ENCODE results near the gene VIPR2.

Gene VIPR2

DNA sequence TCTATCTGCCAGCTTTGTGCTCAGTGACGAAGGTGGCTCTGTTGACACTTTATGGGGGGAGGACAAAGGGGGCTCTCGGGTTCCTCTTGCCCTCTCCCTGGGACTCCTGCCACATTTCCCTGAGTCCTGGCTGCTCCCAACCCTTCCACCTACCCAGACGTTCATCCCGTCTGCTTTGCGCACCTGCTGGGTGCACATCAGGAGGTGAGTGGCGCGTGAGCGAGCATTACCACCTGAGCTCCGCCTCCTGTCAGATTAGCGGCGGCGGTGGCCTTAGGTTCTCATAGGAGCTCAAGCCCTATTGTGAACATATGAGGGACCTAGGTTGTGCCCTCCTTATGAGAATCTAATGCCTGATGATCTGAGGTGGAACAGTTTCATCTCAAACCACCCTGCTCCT lies 151.1 kb downstream of the VIPR2 start:
- Histone ChIP-seq H3K27me3 (ENCODE audit: insufficient read depth, low read length) (peaks cover 17% of the 10 kb centered on the region), H3K9me3 (ENCODE audit: insufficient read depth, low read depth, low read length) (peaks cover 19% of the 10 kb centered on the region), H2AK5ac (ENCODE audit: low read length) (no peak overlapping the region), H3K36me3 (ENCODE audit: control insufficient read depth in 1 of 2, insufficient read depth in 2 of 2, low read length in 2 of 2) (no peaks in the 10 kb centered on the region), H4K8ac (ENCODE audit: low read depth, low read length) (no peak overlapping the region), H3K27ac (ENCODE audit: low read depth, low read length) (no peak overlapping the region), H3K4me1 (ENCODE audit: control insufficient read depth in 1 of 2, insufficient read depth in 2 of 2, low read length in 2 of 2) (no peaks in the 10 kb centered on the region), H3K18ac (ENCODE audit: low read length) (no peak overlapping the region), H4K12ac (ENCODE audit: low read depth, low read length) (no peak overlapping the region), H3K4ac (ENCODE audit: low read depth, low read length) (no peak overlapping the region), H3K79me2 (ENCODE audit: control insufficient read depth, insufficient read depth, low read length, poor library complexity) (no peaks in the 10 kb centered on the region), H3K9ac (ENCODE audit: low read length) (no peak overlapping the region), H2BK120ac (ENCODE audit: insufficient read depth, low read length, poor library complexity) (no peak overlapping the region), H2BK12ac (ENCODE audit: low read length) (no peak overlapping the region), H3K23ac (ENCODE audit: low read length) (no peak overlapping the region), H4K91ac (ENCODE audit: low read depth, low read length) (no peak overlapping the region), H2BK5ac (ENCODE audit: low read depth, low read length, poor library complexity) (no peak overlapping the region), H3K4me3 (ENCODE audit: low read depth, low read length) (no peak overlapping the region), H2AFZ (ENCODE audit: insufficient read depth, low read length, poor library complexity) (no peak overlapping the region), H3K4me2 (ENCODE audit: low read length) (no peak overlapping the region), H3K79me1 (ENCODE audit: low read length) (no peaks in the 10 kb centered on the region), H3K14ac (ENCODE audit: low read length) (no peak overlapping the region)
- no CpG with 5 or more reads among the region's 12 CpGs for WGBS (ENCODE audit: extremely low coverage, insufficient coverage, insufficient read length)
- DNase-seq = no peak

DNA sequence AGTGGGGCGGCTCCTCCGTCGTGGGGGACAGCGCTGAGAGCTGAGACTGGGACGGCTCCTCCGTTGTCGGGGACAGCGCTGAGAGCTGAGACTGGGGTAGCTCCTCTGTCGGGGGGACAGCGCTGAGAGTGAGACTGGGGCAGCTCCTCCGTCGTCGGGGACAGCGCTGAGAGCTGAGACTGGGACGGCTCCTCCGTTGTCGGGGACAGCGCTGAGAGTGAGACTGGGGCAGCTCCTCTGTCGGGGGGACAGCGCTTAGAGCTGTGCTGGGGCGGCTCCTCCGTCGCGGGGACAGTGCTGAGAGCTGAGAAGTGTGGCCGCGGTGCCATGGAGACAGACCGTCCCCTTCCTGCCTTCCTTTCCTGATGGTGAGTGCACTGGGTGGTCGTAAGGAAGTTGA lies 151.9 kb downstream of the VIPR2 start:
- H3K4me1 ChIP-seq (ENCODE audit: control insufficient read depth in 1 of 2, insufficient read depth in 2 of 2, low read length in 2 of 2) = no peaks in the 10 kb centered on the region
- H3K27ac ChIP-seq (ENCODE audit: low read depth, low read length) = no peak overlapping the region
- H2BK12ac ChIP-seq (ENCODE audit: low read length) = no peak overlapping the region
- H3K79me2 ChIP-seq (ENCODE audit: control insufficient read depth, insufficient read depth, low read length, poor library complexity) = no peaks in the 10 kb centered on the region
- H3K14ac ChIP-seq (ENCODE audit: low read length) = no peak overlapping the region
- no peaks in the 10 kb centered on the region for H3K36me3 ChIP-seq (ENCODE audit: control insufficient read depth in 1 of 2, insufficient read depth in 2 of 2, low read length in 2 of 2)
- H4K91ac ChIP-seq (ENCODE audit: low read depth, low read length) = no peak overlapping the region
- peaks cover 17% of the 10 kb centered on the region for H3K27me3 ChIP-seq (ENCODE audit: insufficient read depth, low read length)
- H3K4me2 ChIP-seq (ENCODE audit: low read length) = no peak overlapping the region
- H2AK5ac ChIP-seq (ENCODE audit: low read length) = no peak overlapping the region
- no CpG with 5 or more reads among the region's 28 CpGs for WGBS (ENCODE audit: extremely low coverage, insufficient coverage, insufficient read length)
- no peak overlapping the region for H3K4me3 ChIP-seq (ENCODE audit: low read depth, low read length)
- no peak overlapping the region for H4K8ac ChIP-seq (ENCODE audit: low read depth, low read length)
- no peak for DNase-seq
- H3K18ac ChIP-seq (ENCODE audit: low read length) = no peak overlapping the region
- H3K23ac ChIP-seq (ENCODE audit: low read length) = no peak overlapping the region
- no peaks in the 10 kb centered on the region for H3K79me1 ChIP-seq (ENCODE audit: low read length)
- no peak overlapping the region for H2BK5ac ChIP-seq (ENCODE audit: low read depth, low read length, poor library complexity)
- peaks cover 22% of the 10 kb centered on the region for H3K9me3 ChIP-seq (ENCODE audit: insufficient read depth, low read depth, low read length)
- H2BK120ac ChIP-seq (ENCODE audit: insufficient read depth, low read length, poor library complexity) = no peak overlapping the region
- no peak overlapping the region for H4K12ac ChIP-seq (ENCODE audit: low read depth, low read length)
- H3K4ac ChIP-seq (ENCODE audit: low read depth, low read length) = no peak overlapping the region
- H2AFZ ChIP-seq (ENCODE audit: insufficient read depth, low read length, poor library complexity) = no peak overlapping the region
- H3K9ac ChIP-seq (ENCODE audit: low read length) = no peak overlapping the region

DNA sequence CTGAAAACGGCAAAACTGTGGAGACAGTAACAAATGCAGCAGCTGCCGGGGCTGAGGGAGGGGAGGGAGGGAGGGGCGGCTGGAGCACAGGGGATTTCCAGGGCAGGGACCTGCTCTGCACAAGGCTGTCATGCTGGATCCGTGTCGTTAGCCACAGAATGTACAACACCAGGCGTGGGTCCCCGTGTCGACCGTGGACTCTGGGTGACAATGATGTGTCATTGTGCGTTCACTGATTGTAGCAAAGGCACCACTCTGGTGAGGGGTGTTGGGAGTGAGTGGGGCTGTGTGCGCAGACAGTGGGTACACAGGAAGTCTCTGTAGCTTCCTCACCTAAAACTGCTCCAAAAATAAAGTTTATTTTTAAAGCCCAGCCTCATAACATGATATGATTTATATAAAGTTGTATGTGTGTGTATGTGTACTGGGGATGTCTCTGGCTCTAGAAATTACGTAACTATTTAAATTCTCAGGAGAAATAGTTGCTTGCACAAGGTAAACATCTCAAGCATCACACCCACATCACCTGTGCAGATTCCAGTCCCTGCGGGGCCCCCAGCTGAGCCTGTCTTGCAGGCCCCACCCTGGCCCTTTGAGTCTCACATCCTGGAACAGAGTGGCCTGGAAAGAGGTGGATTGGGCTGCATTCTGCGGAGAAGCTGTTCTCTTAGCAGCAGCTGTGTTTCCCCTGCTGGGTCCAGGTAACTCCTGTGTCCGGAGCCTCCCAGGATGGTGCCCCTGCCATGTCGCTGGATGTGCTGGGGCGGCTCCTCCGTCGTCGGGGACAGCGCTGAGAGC lies 152.6 kb downstream of the VIPR2 start:
- no peaks in the 10 kb centered on the region for H3K79me1 ChIP-seq (ENCODE audit: low read length)
- H3K4ac ChIP-seq (ENCODE audit: low read depth, low read length) = no peak overlapping the region
- peak; percentile 28 to 48 for DNase-seq
- no peak overlapping the region for H4K8ac ChIP-seq (ENCODE audit: low read depth, low read length)
- no peaks in the 10 kb centered on the region for H3K36me3 ChIP-seq (ENCODE audit: control insufficient read depth in 1 of 2, insufficient read depth in 2 of 2, low read length in 2 of 2)
- H2AFZ ChIP-seq (ENCODE audit: insufficient read depth, low read length, poor library complexity) = no peak overlapping the region
- H4K91ac ChIP-seq (ENCODE audit: low read depth, low read length) = no peak overlapping the region
- no peak overlapping the region for H2BK5ac ChIP-seq (ENCODE audit: low read depth, low read length, poor library complexity)
- no peak overlapping the region for H3K23ac ChIP-seq (ENCODE audit: low read length)
- no peak overlapping the region for H3K4me2 ChIP-seq (ENCODE audit: low read length)
- no peak overlapping the region for H3K14ac ChIP-seq (ENCODE audit: low read length)
- no peaks in the 10 kb centered on the region for H3K79me2 ChIP-seq (ENCODE audit: control insufficient read depth, insufficient read depth, low read length, poor library complexity)
- H3K9ac ChIP-seq (ENCODE audit: low read length) = no peak overlapping the region
- WGBS (ENCODE audit: extremely low coverage, insufficient coverage, insufficient read length) = no CpG with 5 or more reads among the region's 21 CpGs
- no peak overlapping the region for H3K27ac ChIP-seq (ENCODE audit: low read depth, low read length)
- no peak overlapping the region for H3K18ac ChIP-seq (ENCODE audit: low read length)
- H3K9me3 ChIP-seq (ENCODE audit: insufficient read depth, low read depth, low read length) = peaks cover 21% of the 10 kb centered on the region
- peaks cover 14% of the 10 kb centered on the region for H3K27me3 ChIP-seq (ENCODE audit: insufficient read depth, low read length)
- H2AK5ac ChIP-seq (ENCODE audit: low read length) = no peak overlapping the region
- no peak overlapping the region for H3K4me3 ChIP-seq (ENCODE audit: low read depth, low read length)
- H3K4me1 ChIP-seq (ENCODE audit: control insufficient read depth in 1 of 2, insufficient read depth in 2 of 2, low read length in 2 of 2) = no peaks in the 10 kb centered on the region
- no peak overlapping the region for H4K12ac ChIP-seq (ENCODE audit: low read depth, low read length)
- no peak overlapping the region for H2BK12ac ChIP-seq (ENCODE audit: low read length)
- no peak overlapping the region for H2BK120ac ChIP-seq (ENCODE audit: insufficient read depth, low read length, poor library complexity)

DNA sequence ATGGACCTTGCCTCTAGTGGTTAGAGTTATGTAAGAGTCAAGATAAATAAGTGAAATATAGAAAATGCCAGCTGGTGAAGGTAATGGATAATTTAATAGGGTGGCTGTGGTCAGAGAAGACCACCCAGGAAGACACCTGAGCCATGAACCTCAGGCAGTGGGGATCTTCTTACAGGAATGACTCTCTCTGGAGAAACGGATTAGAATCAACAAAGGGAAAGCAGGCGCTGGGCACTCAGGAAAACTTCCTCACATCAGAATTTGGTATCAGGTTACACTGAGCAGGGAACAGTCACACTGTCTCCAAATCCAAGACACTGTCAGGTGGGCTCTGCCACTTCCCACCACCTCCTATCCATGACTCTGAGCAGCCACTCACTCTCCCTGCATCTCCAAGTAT lies 155.7 kb downstream of the VIPR2 start:
- no peak overlapping the region for H3K9ac ChIP-seq (ENCODE audit: low read length)
- no peak overlapping the region for H4K8ac ChIP-seq (ENCODE audit: low read depth, low read length)
- peaks cover 22% of the 10 kb centered on the region for H3K9me3 ChIP-seq (ENCODE audit: insufficient read depth, low read depth, low read length)
- no peaks in the 10 kb centered on the region for H3K36me3 ChIP-seq (ENCODE audit: control insufficient read depth in 1 of 2, insufficient read depth in 2 of 2, low read length in 2 of 2)
- no peaks in the 10 kb centered on the region for H3K4me1 ChIP-seq (ENCODE audit: control insufficient read depth in 1 of 2, insufficient read depth in 2 of 2, low read length in 2 of 2)
- no peak overlapping the region for H2BK12ac ChIP-seq (ENCODE audit: low read length)
- no peak overlapping the region for H2BK120ac ChIP-seq (ENCODE audit: insufficient read depth, low read length, poor library complexity)
- H2AK5ac ChIP-seq (ENCODE audit: low read length) = no peak overlapping the region
- DNase-seq = no peak
- no peak overlapping the region for H3K23ac ChIP-seq (ENCODE audit: low read length)
- H4K12ac ChIP-seq (ENCODE audit: low read depth, low read length) = no peak overlapping the region
- no peak overlapping the region for H3K14ac ChIP-seq (ENCODE audit: low read length)
- no peak overlapping the region for H3K4me3 ChIP-seq (ENCODE audit: low read depth, low read length)
- no peaks in the 10 kb centered on the region for H3K79me2 ChIP-seq (ENCODE audit: control insufficient read depth, insufficient read depth, low read length, poor library complexity)
- H4K91ac ChIP-seq (ENCODE audit: low read depth, low read length) = no peak overlapping the region
- no CpG with 5 or more reads among the region's 2 CpGs for WGBS (ENCODE audit: extremely low coverage, insufficient coverage, insufficient read length)
- H3K79me1 ChIP-seq (ENCODE audit: low read length) = no peaks in the 10 kb centered on the region
- H3K4ac ChIP-seq (ENCODE audit: low read depth, low read length) = no peak overlapping the region
- H2BK5ac ChIP-seq (ENCODE audit: low read depth, low read length, poor library complexity) = no peak overlapping the region
- no peak overlapping the region for H2AFZ ChIP-seq (ENCODE audit: insufficient read depth, low read length, poor library complexity)
- H3K18ac ChIP-seq (ENCODE audit: low read length) = no peak overlapping the region
- H3K4me2 ChIP-seq (ENCODE audit: low read length) = no peak overlapping the region
- no peak overlapping the region for H3K27ac ChIP-seq (ENCODE audit: low read depth, low read length)
- peaks cover 14% of the 10 kb centered on the region for H3K27me3 ChIP-seq (ENCODE audit: insufficient read depth, low read length)

Data from trophoblast cell (in vitro differentiated cells and primary cell).